Inferior parietal cortex (tissue), 1 donor: ENCODE data around the gene SLC22A16.

Experiments
- DNase-seq: peaks from one replicate; pipeline ENCODE4 v3.0.0-alpha.2; 2016; ENCODE audit errors: extremely low spot score

Gene SLC22A16

DNA sequence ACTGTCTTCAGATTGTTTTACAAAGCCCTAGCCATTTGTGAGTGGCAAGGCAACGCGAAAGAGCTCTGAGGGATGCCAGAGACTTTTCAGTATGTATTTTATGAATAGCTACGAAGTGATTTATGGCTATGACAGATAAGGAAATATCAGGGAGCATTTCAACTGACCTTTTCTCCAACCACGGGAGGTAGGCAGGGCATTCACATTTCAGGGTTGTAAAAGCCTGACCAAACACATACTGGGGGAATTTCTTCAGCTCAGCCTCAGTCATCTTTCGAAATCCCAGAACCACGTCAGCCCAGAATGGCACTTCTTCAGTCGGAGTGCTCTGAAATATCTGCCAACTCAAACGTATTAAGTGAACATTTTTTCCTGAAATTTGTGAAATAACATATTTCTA lies 71.8 kb downstream of the SLC22A16 start:
- no peak for DNase-seq

DNA sequence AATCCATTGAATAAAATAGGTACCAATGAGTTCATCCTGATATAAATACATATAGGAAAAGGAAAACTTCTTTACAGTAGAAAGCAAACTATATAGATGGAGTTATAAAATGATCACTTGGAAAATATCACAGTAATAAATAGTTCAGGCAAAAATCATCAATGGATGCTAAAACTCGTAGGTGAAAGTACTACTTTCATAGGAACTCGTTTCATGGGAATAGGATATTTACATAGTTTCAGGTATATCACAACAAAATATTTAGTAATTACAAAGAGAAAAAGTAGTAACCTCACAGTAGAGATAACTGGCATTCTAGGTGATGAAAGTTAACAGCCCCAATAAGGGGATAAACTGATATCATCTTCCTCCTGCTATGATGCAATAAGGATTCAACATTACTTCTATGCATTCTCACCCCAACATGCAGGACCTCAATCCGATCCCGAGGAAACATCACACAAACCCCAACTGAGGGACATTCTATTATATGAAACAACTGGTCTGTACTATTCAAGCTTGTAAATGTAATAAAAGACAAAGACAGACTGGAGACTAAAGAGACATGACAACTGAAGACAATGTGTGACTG lies 74.7 kb downstream of the SLC22A16 start:
- no peak for DNase-seq

DNA sequence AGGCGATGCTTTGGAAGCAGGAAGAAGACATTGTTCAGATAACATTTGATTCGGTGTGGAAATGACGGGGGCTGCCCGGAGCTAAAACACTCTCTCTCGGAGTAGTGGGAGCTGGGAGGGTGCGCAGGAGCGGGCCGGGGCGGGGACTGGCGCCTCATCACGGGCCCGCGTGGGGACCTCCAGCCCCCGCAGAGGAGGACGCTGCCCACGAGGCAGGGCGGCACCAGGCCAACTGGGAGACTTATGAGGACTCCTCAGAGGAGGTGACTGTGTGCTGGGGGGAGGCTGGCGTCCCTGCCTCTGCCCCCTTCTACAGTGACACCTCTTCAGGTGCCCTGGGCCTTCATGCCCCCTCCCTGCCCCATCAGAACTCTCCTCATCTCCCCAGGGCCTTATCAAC lies 76.2 kb downstream of the SLC22A16 start:
- no peak for DNase-seq

DNA sequence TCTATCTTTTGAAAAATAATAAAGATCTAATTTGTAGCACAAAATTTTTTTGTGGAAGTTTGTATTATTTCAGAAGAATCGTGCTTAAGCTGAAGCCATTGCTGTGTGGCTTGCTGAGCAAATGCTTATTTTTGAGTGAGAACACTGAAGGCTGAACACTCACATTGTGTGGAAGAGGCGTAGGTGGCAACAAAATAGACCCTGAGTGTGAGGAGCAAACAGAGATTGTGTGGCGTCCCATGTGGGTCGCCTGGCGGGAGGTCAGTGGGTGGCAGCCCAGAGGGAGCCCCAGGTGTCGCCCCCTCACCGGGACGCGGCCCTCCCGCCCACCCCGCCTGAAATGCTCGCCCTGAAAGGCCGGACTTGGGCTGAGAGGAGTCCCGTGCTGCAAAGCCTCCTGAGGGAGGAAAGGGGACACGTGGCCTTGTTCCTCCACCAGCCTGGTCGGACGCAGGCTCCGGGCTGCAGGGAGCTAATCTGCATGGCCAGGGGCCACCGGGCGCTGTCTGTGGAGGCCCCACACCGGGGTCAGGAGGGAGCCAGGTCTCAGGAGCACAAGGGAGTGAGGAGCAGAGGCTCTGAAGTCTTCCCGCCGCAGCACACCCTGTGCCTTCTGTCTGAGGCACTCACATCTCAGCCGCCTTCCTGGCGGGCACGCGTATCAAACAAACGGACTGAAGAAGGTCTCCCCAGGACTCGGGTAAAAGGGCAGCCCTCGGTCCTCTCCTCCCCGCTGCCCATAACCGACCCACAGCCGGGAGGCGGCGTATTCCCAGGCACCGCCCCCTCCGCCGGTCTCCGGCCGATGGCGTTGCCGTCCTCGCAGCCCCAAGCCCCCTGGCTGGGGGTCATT lies 77.0 kb downstream of the SLC22A16 start:
- DNase-seq, result no peak

DNA sequence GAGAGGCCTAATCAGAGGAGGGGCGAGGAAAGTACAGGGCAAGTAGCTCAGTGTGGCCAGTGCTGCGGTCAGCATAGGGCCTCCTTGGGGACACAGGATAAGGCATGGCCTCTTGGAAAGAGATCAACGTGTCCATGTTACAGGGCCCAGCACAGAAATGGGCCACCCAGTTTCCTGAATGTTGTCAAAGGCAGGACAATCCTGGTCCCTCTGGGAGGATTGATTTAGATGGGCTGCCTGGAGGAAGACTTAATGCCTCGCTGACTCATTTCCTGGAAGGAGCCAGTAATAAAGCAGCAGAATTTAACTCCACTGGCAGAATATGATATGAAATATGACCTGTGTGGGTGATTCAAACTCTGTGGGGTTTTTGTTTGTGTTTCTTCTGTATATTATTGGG lies 77.6 kb downstream of the SLC22A16 start:
- DNase-seq, result no peak

DNA sequence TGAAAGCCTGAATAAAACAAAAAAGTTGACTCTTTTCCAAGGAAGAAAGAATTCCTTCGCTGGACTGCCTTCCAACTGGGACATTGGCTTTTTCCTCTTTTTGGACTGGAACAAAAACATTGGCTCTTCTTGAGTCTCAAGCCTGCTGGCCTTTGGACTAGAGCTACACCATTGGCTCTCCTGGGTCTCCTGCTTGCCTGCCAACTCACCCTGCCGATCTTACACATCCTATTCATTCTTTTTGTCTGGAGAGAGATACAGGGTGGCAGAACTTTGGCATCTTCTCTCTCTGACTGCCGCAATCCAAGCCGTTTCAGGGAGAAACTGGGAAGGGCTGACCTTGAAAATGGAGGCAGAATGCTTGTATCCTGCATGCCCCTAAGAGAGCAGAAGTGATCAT lies 81.2 kb downstream of the SLC22A16 start:
- DNase-seq, result no peak

DNA sequence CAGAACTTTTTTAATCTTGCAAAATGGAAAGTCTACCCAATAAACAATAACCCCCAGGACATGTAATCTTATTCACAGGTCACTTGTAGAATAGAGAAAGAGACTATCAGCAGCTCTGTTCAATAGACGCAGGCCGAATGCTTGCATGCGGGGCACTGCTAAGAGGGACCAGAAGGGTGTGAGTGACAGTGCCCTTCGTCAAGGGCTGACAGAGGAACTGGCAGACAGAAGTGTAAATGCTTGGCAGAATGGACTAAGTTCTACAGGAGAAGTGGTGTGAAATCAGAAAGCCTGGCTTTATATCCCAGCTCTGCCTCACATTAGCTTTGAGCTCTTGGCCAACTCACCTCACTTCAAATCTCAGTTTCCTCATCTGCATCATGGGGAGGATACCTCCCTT lies 82.0 kb downstream of the SLC22A16 start:
- no peak for DNase-seq

DNA sequence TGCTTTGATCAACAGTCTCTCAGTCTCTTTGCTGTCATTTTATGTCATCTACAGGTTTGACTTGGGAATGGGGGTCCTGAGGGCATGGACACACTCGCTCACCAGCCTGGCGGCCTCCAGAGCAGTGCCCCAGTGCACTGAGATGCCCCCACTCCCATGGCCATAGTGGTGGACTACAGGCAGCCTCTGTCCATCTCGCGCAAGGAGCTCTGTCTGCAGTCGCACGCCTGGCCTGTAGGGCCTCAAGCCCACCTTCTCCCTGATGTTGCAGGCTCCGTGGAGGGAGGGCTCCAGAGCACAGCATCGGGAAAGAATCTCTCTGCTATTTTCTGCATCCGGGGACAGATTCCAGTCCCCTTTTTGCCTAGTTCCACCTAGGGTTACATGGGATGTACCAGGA lies 83.7 kb downstream of the SLC22A16 start:
- DNase-seq, result no peak

DNA sequence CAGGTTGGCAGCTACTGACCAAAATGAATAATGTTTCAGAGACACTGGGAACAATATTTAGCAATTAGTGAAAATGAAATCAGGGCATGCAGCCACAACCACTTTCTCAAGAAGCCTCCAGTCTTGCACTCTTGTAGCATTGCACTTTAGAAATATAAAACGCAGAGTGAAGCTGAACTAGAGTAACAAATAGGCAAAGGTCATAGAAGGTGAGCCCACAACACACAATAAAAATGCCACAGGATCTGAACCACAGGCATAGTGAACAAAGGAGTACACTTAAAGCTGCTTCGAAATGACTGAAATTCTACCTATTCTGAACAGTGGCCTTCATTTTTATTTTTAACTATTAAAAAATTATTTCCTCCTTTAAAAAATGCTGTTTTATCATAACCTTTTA lies 86.0 kb downstream of the SLC22A16 start:
- DNase-seq, result no peak

DNA sequence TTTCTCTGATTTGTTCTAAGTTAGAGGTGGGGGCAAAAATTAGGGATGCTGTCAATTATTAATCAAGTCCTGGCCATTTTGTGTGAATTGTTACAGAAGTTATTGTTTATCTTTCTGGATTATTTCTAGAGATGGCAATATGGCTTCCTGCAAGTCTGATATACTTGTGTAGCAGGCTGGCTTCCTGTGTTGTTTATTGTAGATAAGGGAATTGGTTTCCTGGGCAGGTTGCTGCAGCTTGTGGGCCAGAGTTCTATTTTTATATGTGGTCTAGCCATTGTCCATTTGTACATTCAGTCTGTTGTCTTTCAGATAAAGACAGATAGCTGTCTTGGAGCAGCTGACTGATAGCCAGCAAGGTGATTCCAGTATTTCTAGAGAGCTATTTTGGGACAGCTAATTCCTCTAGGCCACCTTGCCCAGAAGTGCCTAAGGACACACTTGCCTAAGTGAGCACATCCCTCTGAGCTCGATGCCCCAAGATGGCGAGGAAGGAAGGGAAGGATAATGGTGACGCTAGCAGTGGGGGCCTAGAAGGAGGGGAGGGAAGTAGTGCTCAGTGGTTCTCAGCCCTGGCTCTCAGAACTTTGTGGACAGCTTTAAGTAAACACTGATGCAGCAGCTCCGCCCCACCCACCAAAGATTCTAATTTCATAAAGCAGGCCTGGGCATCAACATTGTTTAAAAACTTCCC lies 86.6 kb downstream of the SLC22A16 start:
- no peak for DNase-seq

DNA sequence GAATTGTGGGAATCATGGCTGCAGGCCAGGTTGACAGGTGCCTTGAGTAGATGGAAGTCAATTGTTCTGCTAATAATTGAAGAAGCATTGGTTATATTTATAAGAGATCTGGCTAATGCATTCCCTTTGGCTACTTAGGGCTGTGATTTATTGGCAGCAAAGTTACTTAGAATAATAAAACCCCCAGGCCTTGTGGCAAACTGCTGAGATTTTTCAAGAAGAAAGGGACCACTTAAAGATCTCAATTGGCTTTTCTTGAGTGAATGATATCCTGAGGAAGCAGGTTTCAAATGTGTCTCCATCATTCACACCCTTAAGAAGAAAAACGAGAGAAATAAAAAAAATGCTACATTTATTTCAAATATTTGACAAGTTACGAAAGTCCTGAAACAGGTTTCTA lies 88.4 kb downstream of the SLC22A16 start:
- no peak for DNase-seq

DNA sequence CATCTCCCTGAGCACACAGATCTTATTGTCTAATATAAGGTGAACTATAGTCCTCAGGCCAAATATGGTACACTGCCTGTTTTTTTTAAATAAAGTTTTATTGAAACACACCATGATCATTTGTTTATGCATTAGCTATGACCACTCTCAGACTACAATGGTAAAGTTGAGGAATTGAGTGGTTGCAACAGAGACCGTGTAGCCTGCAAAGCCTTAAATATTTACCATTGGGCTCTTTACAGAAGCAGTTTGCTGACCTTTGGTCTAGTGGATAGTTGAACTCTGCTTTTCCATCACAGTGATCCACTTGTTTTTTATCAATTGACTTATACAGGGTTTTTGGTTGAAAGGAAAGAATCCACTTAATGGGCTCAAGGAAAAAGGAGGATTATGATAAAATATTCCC lies 91.0 kb downstream of the SLC22A16 start:
- no peak for DNase-seq

DNA sequence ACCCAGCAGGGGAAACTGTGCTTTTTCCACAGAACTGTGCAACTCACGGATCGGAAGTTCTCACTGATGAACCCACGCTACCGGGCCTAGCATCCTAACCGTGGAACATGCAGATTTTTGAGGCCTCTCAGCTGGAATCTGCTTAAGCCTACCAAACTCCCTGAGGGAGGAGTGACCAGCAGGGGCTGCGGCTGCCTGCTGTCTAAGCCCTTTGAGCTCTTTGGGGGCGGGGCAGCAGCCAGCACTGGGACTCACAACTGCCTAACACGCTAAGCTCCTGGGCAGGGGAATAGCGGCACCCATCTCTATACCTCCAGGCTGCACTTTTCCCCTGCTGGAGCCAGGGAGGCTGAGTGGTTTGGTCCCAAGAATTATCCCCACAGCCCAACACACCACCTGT lies 97.9 kb downstream of the SLC22A16 start:
- no peak for DNase-seq
